Stimulated activated CD4-positive, alpha-beta T cell treated with anti-CD3 and anti-CD28 coated beads, Interleukin-2, amount 100 ng/mL, for 4 hours (primary cell): ENCODE results near the gene ZFP1.

Experiments used
- DNase-seq: peaks from one replicate; pipeline ENCODE4 v3.0.0-alpha.2; 2020; ENCODE audit warnings: low read depth

ZFP1 gene

GRCh38 chr16:75160386-75160785, 12.1 kb downstream of the ZFP1 start:
- DNase-seq = no peak

DNA sequence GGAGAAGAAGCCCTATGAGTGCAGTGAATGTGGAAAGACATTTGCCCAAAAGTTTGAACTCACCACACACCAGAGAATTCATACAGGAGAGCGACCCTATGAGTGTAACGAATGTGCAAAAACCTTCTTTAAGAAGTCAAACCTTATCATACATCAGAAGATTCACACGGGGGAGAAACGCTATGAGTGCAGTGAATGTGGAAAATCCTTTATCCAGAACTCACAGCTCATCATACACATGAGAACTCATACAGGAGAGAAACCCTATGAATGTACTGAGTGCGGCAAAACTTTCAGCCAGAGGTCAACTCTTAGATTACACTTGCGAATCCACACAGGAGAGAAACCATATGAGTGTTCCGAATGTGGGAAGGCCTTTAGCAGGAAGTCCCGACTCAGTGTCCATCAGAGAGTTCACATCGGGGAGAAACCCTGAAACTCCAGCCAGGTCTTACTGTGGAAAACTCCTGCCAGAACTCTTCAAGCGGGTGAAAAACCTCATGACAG, 21.6 kb downstream of the ZFP1 start:
- DNase-seq = no peak

GRCh38 chr16:75172578-75172977, 24.3 kb downstream of the ZFP1 start:
- no peak for DNase-seq

GRCh38 chr16:75175074-75175473, 26.8 kb downstream of the ZFP1 start:
- no peak for DNase-seq

DNA sequence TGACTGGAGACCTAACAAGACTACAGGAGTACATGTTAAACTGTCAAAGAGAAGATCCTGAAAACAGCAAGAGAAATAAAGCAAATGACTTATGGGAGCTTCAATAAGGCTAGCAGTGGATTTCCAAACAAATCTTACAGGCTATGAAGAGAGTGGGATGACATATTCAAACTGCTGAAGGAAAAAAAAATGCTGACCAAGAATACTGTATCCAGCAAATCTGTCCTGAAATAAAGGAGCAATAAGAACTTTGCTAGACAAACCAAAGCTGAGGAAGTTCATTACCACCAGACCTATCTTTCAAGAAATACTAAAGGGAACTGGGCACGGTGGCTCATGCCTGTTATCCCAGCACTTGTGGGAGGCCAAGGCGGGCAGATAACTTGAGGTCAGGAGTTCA, 28.6 kb downstream of the ZFP1 start:
- no peak for DNase-seq

GRCh38 chr16:75179208-75179607, 30.9 kb downstream of the ZFP1 start:
- no peak for DNase-seq

GRCh38 chr16:75181630-75182029, 33.3 kb downstream of the ZFP1 start:
- no peak for DNase-seq

GRCh38 chr16:75188832-75189477, 40.6 kb downstream of the ZFP1 start:
- DNase-seq = no peak

- no peak for DNase-seq
These were observed 41.4 kb downstream of the ZFP1 start for GRCh38 chr16:75189638-75190245.

- DNase-seq = no peak
These were observed 44.4 kb downstream of the ZFP1 start for GRCh38 chr16:75192606-75193264.

DNA sequence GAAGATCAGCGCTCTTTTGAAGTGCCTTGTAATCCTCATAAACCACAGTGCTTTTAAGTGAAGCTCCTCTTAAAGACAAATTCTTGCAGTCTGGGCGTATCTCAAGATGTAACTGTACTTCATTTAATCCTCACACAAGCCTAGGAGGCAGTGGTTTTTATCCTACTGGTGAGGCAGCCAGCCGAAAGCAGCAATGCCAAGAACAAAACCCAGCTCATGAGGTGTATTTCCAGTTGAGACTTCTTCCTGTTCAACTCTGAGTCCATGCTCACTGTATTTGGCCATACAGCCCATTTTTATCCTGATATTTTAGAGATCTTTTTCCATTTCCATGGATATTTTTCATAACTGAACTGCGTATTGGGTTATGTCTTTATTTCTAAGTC, 44.9 kb downstream of the ZFP1 start:
- no peak for DNase-seq

DNA sequence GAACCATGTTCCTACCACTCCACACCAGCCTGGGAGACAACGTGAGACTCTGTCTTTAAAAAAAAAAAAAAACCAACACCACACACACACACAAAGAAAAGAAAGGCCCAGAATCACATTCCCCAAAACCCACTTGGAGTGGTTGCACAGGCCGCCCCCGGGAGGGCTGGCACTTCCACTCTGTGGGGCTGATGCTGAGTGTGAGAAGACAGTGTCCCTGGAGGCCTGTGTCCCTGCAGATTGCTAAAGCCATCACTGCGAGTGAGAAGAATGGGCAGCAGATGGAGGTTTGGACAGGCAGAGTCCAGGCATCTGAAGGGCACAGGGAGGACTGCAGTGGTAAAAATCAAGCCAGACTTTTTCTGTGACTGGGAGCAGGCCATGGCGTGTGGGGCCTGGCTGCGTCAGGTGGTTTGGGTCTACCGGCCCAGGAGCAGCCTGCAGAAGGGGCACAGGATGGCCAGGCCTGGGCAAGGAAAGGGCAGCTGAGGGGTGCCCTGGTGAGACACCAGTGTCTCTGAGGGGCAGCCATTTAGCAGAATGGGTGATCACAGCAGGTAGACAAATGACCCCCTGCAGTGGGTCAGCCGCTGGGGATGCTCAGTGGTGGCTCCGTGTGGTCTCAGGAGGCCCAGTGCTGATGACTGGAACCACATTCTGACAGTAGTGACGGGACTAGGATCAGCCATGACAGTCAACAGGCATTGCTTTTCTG, 45.6 kb downstream of the ZFP1 start:
- no peak for DNase-seq

DNA sequence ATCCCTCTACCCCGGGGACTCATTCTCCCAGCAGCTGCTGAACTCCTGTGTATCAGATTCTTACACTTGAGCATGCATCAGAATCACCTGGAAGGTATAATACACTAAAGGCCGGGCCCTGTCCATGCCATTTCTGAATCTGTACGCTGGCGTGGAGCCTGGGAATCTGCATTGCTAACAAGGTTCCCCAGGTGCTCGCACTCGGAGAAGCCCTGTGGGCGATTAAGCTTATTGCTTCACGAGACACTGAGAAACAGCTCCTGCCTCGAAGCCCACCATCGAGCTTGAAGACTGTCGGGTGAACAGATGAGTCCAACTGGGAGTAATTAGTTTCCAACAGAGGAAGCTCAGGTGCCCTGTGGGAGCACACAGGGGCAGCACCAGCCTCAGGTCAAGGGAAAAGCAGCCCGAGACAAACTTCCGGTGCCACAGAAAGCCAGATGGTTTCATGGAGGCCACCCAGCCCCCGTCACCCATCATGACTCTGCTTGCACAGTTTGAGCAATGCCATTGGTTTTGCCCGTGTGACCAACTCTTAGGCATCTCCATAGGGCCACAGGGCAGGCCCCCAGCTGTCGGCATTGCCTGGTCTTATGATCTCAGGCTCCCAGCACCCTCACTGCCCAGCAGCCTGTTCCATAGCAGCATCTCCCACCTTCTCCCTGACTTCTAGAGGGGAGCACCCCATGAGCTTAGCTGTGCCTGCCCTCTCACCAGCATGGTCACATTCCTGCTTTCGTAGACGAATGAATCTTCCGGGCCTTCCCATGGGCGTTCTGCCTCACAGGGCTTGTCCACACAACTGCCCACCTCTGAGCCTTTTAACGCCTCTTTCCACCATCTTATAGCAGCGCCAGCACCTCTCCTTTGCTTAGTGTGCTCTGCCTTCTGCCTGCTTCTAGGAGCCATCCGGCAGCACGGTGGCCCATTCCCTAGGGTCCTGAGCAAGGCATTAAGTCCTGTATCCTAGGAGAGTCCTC, 47.8 kb downstream of the ZFP1 start:
- no peak for DNase-seq

DNA sequence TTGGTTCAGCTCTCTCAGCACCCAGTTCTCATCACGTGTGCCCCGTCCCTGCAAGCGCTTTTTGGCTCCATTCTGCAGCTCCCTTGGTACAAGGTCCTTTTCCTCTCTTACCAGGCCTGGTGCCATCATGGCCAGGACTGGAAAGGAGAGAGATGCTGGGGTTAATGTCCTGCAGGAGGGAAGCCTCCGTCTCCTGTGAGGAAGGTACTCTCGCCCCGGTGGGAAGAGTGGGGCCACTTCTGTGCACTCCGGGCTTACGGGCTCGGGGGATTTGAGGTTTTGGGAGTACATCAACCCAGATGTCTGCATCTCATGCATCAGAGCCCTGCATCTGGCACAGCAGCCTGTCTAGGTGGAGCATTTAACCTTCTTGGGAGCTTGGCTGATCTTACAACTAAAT, 48.5 kb downstream of the ZFP1 start:
- no peak for DNase-seq

DNA sequence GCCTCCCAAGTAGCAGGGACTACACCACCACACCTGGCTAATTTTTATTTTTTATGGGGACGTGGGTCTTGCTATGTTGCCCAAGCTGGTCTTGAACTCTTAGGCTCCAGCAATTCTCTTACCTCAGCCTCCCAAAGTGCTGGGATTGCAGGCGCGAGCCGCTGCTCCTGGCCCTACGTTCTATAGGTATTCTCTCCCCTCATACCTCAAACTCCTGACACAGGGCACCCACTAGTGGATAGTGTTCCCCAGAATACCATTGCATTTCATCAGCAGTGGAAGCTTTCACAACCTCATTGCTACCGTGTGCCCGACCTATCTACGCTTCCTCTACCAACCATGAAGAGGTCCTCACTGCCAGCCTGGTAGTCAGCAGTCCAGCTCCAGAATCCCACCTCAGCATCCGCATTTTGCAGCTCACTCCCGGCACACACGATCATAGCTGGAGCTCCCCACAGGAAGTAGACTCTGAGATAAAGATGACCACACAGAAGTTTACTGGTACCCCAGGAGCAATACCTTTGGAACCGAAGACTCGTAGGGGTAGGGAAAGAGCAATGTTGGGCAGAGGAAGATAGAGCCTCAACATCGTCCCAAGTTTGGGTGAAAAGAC, 49.3 kb downstream of the ZFP1 start:
- DNase-seq = no peak

DNA sequence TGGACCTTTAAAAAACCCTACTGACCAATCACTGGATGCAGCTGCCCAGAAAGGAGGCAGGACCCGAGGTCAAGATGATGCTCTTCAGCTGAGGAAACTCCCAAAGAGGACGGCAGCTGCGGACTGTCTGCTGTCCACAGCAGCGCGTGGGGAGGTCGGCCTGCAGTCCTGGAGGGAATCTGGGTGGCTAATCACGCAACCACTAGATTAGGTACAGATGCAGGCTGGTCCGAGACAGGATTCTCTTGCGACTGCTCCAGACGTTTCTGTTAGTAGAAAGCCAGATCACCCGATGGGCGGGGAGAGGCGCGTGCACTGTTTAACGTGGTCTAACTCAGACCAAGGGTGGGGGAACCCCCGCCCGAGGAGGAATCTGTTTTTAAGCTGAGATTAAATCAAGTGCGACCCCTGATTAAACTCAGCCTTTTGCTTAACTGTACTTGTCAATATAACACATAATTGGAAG, 49.8 kb downstream of the ZFP1 start:
- DNase-seq = no peak

DNA sequence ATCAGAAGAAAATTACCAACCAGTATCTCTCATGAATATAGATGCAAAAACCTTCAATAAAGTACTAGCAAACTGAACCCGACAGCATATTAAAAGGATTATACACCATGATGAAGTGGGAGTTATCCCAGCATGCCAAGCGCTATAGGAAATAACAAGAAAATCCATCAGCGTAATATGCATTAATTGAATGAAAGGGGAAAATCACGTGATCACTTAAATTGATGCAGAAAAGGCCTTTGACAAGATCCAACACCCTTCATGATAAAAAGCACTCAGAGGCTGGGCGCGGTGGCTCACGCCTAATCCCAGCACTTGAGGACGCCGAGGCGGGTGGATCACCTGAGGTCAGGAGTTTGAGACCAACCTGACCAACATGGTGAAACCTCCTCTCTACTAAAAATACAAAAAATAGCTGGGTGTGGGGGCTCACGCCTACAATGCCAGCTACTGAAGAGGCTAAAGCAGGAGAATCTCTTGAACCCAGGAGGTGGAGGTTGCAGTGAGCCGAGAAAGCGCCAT, 53.8 kb downstream of the ZFP1 start:
- no peak for DNase-seq

DNA sequence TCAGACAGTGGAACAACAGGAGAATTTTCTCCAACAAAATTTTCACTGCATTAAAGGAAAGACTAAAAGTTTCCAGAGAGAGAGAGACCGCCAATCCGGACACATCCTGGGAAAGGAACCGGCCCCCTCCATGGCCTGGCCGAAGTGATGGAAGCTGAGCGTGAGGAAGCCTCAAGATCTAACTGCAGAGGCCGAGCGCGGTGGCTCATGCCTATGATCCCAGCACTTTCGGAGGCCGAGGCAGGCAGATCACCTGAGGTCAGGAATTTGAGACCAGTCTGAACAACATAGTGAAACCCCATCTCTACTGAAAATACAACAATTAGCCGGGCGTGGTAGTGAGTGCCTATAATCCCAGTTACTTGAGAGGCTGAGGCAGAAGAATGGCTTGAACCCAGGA, 54.8 kb downstream of the ZFP1 start:
- DNase-seq = no peak

- no peak for DNase-seq
These were observed 55.5 kb downstream of the ZFP1 start for GRCh38 chr16:75203667-75204409.

- DNase-seq = no peak
These were observed 56.1 kb downstream of the ZFP1 start for GRCh38 chr16:75204410-75204758.
